ENCODE data around the gene PHLPP1.

DNA sequence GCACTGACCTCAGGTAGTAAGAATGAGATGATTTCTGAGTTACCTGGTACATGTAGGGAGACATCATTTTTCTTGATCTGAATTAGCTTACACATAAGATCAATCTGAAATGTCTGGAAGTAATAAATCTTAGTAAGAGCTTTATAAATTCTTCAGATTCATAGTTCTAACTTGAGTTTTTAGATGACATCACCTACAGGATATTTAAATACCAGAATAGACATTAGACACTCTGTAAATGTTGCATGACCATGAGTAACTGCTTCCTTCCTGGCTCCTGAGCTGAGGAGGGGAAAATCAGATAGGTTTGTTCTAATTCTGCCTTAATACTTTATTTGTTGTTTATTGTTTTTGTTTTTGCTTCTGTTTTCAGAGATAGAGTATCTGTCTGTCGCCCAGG is 181.8 kb downstream of the PHLPP1 start:
- TF ChIP-seq, protein P1, sequence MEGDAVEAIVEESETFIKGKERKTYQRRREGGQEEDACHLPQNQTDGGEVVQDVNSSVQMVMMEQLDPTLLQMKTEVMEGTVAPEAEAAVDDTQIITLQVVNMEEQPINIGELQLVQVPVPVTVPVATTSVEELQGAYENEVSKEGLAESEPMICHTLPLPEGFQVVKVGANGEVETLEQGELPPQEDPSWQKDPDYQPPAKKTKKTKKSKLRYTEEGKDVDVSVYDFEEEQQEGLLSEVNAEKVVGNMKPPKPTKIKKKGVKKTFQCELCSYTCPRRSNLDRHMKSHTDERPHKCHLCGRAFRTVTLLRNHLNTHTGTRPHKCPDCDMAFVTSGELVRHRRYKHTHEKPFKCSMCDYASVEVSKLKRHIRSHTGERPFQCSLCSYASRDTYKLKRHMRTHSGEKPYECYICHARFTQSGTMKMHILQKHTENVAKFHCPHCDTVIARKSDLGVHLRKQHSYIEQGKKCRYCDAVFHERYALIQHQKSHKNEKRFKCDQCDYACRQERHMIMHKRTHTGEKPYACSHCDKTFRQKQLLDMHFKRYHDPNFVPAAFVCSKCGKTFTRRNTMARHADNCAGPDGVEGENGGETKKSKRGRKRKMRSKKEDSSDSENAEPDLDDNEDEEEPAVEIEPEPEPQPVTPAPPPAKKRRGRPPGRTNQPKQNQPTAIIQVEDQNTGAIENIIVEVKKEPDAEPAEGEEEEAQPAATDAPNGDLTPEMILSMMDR (IDR thresholded peaks at IDR 0.05; ENCODE audit: insufficient read depth, low read depth, low read length): no peak
- no peak for TF ChIP-seq EZH2 (IDR thresholded peaks at IDR 0.05; ENCODE audit: insufficient read depth, low read length)

Measured in astrocyte (in vitro differentiated cells and primary cell).